HFFc6 (cell line): ENCODE data around the gene NEK2. TPM values are rescaled to one million over a fixed set of nuclear protein-coding genes. Genes with fewer than 3 reads are reported as not detected.
"Not testable (repeated sequence)": the region's sequence is repeated elsewhere in the genome, so short reads cannot be mapped to it uniquely, and the experiment has no call there.

Source experiments
- DNase-seq: peaks from one replicate; pipeline ENCODE4 v3.0.0-alpha.2; 2018
- H3K27ac Mint-ChIP-seq: 2 replicates; pipeline ENCODE4 v1.8.0; 2020; ENCODE audit warnings: mild to moderate bottlenecking, mixed read lengths
- H3K27me3 Mint-ChIP-seq: 2 replicates; pipeline ENCODE4 v1.8.0; 2021; ENCODE audit warnings: mild to moderate bottlenecking, moderate library complexity, mixed read lengths; ENCODE audit not compliant: insufficient read depth
- H3K36me3 Mint-ChIP-seq: 2 replicates; pipeline ENCODE4 v1.8.0; 2021; ENCODE audit warnings: low read depth, mixed read lengths
- H3K4me1 Mint-ChIP-seq: 2 replicates; pipeline ENCODE4 v1.8.0; 2020; ENCODE audit warnings: low read depth, mixed read lengths
- H3K4me3 Mint-ChIP-seq: 2 replicates; pipeline ENCODE4 v1.8.0; 2020; ENCODE audit warnings: mild to moderate bottlenecking, moderate library complexity, mixed read lengths
- H3K9me3 Mint-ChIP-seq: 2 replicates; pipeline ENCODE4 v1.8.0; 2020; ENCODE audit warnings: mild to moderate bottlenecking, mixed read lengths
- total RNA-seq, 6 experiments: library from RNA; stranded (reverse); fragmentation: NEBNext Ultra II Directional; extraction: Animal tissue kit (Norgen Biotek cat#: 25700); gene quantifications; 2 replicates in 1 of 6; 3 replicates in 5 of 6; pipeline ENCODE4 v1.2.3, GENCODE V29; 2021
- TF ChIP-seq, protein P1 (sequence below): fragments of 200-600 bp; sonication (generic); IDR thresholded peaks from 2 replicates; pipeline ENCODE4 v1.5.0; 2021; ENCODE audit warnings: antibody characterized with exemption, mild to moderate bottlenecking

NEK2 gene
- total RNA-seq, 6 experiments from 2014 or later, result 10.2 to 28.6 (median 26.8) TPM

DNA sequence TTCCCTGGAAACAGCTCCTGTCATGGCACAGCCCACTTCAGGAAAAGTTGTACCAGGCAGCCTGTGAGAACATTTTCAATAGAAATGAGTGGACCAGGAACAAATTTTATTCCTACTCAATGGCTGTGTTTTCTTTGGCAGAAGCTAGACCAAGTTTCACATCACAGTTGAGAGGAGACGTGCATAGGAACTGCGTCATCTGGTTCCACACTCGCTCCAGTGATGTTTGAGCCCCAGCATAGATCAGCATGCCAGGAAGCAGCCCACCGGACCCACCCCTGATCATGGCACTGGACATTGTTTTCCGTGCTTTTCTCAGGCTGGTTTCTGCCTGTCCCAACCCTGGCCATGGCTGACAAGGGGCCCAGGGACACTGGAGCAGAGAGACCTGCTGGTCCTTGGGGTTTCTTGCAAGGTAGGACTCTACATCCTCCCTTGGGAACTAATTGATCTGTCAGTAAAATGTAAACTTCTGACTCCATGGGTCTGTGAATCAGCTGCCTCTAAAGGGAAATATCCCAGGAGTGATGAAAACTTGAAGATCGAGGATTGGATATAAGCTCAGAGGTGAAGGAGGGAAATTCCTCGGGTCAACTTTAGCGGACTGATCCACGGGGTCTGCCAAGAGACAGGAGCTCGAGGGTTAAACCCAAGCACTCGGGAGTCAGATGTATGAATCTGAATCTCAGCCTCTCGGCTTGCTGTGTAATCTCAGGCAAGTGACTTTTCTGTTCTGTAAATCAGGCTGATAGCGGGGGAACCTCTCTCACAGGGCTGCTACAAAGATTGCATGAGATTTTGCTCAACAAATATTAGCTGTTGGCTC lies 35.7 kb downstream of the NEK2 start:
- Mint-ChIP-seq H3K27ac (peak overlapping the region; percentile 80), H3K9me3 (no peaks in the 10 kb centered on the region), H3K27me3 (peaks cover 4% of the 10 kb centered on the region), H3K4me1 (peaks cover 51% of the 10 kb centered on the region), H3K36me3 (no peaks in the 10 kb centered on the region), H3K4me3 (peak overlapping the region; percentile 79)
- peak; percentile 82 for DNase-seq
- TF ChIP-seq, protein P1, sequence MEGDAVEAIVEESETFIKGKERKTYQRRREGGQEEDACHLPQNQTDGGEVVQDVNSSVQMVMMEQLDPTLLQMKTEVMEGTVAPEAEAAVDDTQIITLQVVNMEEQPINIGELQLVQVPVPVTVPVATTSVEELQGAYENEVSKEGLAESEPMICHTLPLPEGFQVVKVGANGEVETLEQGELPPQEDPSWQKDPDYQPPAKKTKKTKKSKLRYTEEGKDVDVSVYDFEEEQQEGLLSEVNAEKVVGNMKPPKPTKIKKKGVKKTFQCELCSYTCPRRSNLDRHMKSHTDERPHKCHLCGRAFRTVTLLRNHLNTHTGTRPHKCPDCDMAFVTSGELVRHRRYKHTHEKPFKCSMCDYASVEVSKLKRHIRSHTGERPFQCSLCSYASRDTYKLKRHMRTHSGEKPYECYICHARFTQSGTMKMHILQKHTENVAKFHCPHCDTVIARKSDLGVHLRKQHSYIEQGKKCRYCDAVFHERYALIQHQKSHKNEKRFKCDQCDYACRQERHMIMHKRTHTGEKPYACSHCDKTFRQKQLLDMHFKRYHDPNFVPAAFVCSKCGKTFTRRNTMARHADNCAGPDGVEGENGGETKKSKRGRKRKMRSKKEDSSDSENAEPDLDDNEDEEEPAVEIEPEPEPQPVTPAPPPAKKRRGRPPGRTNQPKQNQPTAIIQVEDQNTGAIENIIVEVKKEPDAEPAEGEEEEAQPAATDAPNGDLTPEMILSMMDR, result no peak

DNA sequence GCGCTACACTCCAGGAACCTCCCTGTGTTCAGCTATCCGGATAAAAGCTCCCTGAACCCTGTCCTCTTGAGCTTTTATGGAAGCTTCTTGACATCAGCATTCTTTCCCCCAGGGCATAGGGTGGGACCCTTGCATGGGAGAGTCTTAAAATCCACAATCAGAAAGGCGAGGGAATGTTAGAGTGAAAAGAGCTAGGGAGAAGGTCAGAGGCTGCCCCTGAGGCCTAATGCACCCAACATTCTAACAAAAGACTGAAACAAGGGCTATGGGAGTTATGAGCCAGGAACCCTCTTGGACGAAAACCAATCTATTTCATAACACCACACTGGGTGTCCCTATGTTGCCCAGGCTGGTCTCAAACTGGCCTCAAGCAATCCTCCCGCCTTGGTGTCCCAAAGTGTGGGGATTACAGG lies 36.7 kb downstream of the NEK2 start:
- Mint-ChIP-seq H3K27me3 (peaks cover 4% of the 10 kb centered on the region), H3K36me3 (no peaks in the 10 kb centered on the region), H3K27ac (no peak overlapping the region), H3K9me3 (no peaks in the 10 kb centered on the region), H3K4me1 (peaks cover 49% of the 10 kb centered on the region), H3K4me3 (no peak overlapping the region)
- TF ChIP-seq, protein P1, result no peak
- no peak for DNase-seq

DNA sequence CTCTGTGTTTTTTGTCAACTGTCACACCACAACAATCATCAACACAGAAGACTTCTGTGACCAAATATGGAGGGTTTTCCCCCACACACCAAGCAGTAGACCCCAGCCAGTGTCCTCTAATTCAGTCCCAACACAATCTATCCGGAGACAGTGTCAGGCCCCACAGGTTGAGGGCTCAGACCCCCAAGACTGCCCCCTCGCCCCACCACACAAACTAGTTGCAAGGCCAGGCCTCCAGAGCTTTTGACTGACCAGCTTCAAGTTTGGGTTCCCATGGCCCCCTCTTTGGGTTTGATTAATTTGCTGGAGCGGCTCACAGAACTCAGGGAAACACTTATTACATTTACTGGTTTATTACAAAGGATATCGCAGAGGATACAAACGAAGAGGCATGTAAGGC lies 37.2 kb downstream of the NEK2 start:
- Mint-ChIP-seq H3K27me3 (peaks cover 4% of the 10 kb centered on the region), H3K9me3 (no peaks in the 10 kb centered on the region), H3K4me1 (peaks cover 49% of the 10 kb centered on the region), H3K4me3 (no peak overlapping the region), H3K27ac (no peak overlapping the region), H3K36me3 (no peaks in the 10 kb centered on the region)
- TF ChIP-seq, protein P1, result no peak
- DNase-seq, result no peak

DNA sequence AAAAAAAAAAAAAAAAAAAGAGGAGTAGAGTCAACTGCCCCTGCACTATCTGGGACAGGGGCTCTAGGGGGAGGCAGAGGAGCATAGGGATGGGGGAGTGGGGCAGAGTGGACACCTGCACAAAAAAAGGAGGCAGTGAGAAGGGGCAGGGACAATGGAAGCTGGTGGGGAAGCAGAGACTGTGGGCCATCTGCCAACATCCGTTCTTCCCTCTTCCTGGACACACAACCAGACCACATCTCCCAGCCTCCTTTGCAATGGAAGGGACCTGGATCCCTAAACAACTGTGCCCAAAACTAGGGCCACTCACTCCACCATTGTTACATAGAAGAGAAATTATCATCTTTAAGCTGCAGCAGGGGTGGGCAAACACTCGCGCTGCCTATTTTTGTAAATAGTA lies 38.4 kb downstream of the NEK2 start:
- Mint-ChIP-seq H3K4me1 (peaks cover 50% of the 10 kb centered on the region), H3K27me3 (no peaks in the 10 kb centered on the region; the same call in none of the 2 replicates), H3K36me3 (no peaks in the 10 kb centered on the region), H3K27ac (no peak overlapping the region), H3K9me3 (no peaks in the 10 kb centered on the region), H3K4me3 (no peak overlapping the region)
- no peak for DNase-seq
- TF ChIP-seq, protein P1, result no peak

DNA sequence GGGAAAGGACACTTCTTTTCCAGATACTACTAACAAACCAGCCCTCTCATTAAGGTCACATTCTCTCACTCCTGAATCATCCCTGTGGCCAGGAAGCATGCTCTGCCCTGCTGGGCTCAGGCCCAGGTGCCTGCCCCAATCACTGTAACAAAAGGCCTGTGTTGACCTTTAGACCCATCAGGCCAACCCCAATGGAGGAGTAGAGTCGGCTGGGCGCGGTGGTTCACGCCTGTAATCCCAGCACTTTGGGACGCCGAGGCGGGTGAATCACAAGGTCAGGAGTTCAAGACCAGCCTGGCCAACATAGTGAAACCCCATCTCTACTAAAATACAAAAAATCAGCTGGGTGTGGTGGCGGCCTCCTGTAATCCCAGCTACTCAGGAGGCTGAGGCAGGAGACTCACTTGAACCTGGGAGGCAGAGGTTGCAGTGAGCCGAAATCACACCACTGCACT lies 38.8 kb downstream of the NEK2 start:
- DNase-seq, result peak; percentile 73
- H3K9me3 Mint-ChIP-seq, H3K4me3 Mint-ChIP-seq, H3K36me3 Mint-ChIP-seq, H3K27me3 Mint-ChIP-seq: not testable (repeated sequence)
- H3K27ac Mint-ChIP-seq, result peak overlapping the region; percentile 78
- H3K4me1 Mint-ChIP-seq, result peaks cover 50% of the 10 kb centered on the region

DNA sequence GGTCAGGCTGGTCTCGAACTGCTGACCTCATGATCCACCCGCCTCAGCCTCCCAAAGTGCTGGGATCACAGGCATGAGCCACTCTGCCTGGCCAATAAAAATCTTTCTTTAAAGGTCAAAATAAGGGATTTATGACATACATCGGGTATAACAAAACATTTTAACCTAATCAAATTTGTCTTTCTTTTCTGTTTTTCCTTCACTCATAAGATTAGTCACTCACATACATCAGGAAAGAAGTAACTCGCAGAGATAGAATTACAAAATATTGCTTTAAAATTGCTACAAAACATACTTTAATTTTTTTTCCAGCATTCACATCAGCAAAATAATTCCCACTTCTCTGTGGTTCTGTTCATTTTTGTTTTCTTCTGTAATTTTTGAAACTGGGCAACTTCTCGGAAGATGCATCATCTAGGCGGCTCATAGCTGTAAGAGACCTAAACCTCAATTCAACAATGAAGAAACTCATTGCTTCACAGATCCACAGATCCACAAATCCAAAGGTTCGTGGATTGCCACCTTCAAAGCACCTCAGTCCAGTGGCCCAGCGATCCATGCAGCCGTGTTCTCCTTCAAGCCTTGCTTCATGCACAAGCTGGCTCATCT lies 39.7 kb downstream of the NEK2 start:
- H3K4me1 Mint-ChIP-seq, result peaks cover 50% of the 10 kb centered on the region
- no peaks in the 10 kb centered on the region for H3K9me3 Mint-ChIP-seq
- no peaks in the 10 kb centered on the region for H3K36me3 Mint-ChIP-seq
- H3K4me3 Mint-ChIP-seq, result no peak overlapping the region
- H3K27me3 Mint-ChIP-seq, result no peaks in the 10 kb centered on the region; the same call in none of the 2 replicates
- TF ChIP-seq, protein P1, result no peak
- DNase-seq, result no peak
- no peak overlapping the region for H3K27ac Mint-ChIP-seq
